Occipital lobe (tissue), 2 donors: Measurements from ENCODE around the gene NBEAL2. TPM values are rescaled to one million over a fixed set of nuclear protein-coding genes. Genes with fewer than 3 reads are reported as not detected.
"Not testable (repeated sequence)": the region's sequence is repeated elsewhere in the genome, so short reads cannot be mapped to it uniquely, and the experiment has no call there.

ENCODE experiments used
- DNase-seq: peaks from one replicate; lab custom pipeline; 2025; lab: John Stamatoyannopoulos, UW
- total RNA-seq: library from RNA; depleted of rRNA; stranded (reverse); fragments of >200 nt; gene quantifications from one replicate; pipeline ENCODE4 v1.2.3, GENCODE V29; 2014

The NBEAL2 gene
- total RNA-seq, 1 donor from 2014 or later = 3.3 TPM

GRCh38 chr3:47011371-47011770 is 31.9 kb downstream of the NBEAL2 start:
- no peak for DNase-seq

- peak; percentile 26 for DNase-seq
Measured at GRCh38 chr3:47012342-47013230, 33.1 kb downstream of the NBEAL2 start.

- DNase-seq = no peak
Measured at GRCh38 chr3:47013231-47013630, 33.8 kb downstream of the NBEAL2 start.

- DNase-seq = no peak
Measured at GRCh38 chr3:47014036-47014435, 34.6 kb downstream of the NBEAL2 start.

- DNase-seq = no peak
Measured at GRCh38 chr3:47015151-47015550, 35.7 kb downstream of the NBEAL2 start.

GRCh38 chr3:47016086-47016933 is 36.8 kb downstream of the NBEAL2 start:
- DNase-seq = no peak

GRCh38 chr3:47016934-47017435 is 37.5 kb downstream of the NBEAL2 start:
- DNase-seq = no peak

GRCh38 chr3:47017504-47018268 is 38.2 kb downstream of the NBEAL2 start:
- no peak for DNase-seq

- DNase-seq = no peak
Measured at GRCh38 chr3:47018269-47018611, 38.8 kb downstream of the NBEAL2 start.

GRCh38 chr3:47019201-47019600 is 39.7 kb downstream of the NBEAL2 start:
- DNase-seq = no peak

- no peak for DNase-seq
Measured at GRCh38 chr3:47020311-47020710, 40.8 kb downstream of the NBEAL2 start.

- DNase-seq = no peak
Measured at GRCh38 chr3:47022641-47023071, 43.2 kb downstream of the NBEAL2 start.

- no peak for DNase-seq
Measured at GRCh38 chr3:47024932-47025331, 45.5 kb downstream of the NBEAL2 start.

- DNase-seq = not testable (repeated sequence)
Measured at GRCh38 chr3:47026432-47026831, 47.0 kb downstream of the NBEAL2 start.

GRCh38 chr3:47028146-47028545 is 48.7 kb downstream of the NBEAL2 start:
- DNase-seq = no peak

- no peak for DNase-seq
Measured at GRCh38 chr3:47028667-47029066, 49.2 kb downstream of the NBEAL2 start.

GRCh38 chr3:47031041-47031440 is 51.6 kb downstream of the NBEAL2 start:
- not testable (repeated sequence) for DNase-seq

- DNase-seq = no peak
Measured at GRCh38 chr3:47034868-47035489, 55.5 kb downstream of the NBEAL2 start.

- DNase-seq = no peak
Measured at GRCh38 chr3:47035645-47036044, 56.2 kb downstream of the NBEAL2 start.

- no peak for DNase-seq
Measured at GRCh38 chr3:47036145-47036544, 56.7 kb downstream of the NBEAL2 start.

GRCh38 chr3:47037302-47037701 is 57.8 kb downstream of the NBEAL2 start:
- DNase-seq = not testable (repeated sequence)
